Mucosa of stomach (tissue), 1 donor: Measurements from ENCODE around the gene LIMS2.

Experiments
- H3K27me3 ChIP-seq: one replicate; pipeline ENCODE4 v1.7.0; 2013; ENCODE audit warnings: mild to moderate bottlenecking, low read length; ENCODE audit not compliant: control insufficient read depth, insufficient read depth
- H3K36me3 ChIP-seq: one replicate; pipeline ENCODE4 v1.7.0; 2013; ENCODE audit warnings: low read length; ENCODE audit not compliant: control insufficient read depth, insufficient read depth
- H3K4me1 ChIP-seq: one replicate; pipeline ENCODE4 v1.7.0; 2013; ENCODE audit warnings: mild to moderate bottlenecking, low read length; ENCODE audit not compliant: control insufficient read depth, insufficient read depth
- H3K4me3 ChIP-seq: one replicate; pipeline ENCODE4 v1.7.0; 2013; ENCODE audit warnings: low read length
- H3K9ac ChIP-seq: one replicate; pipeline ENCODE4 v1.7.0; 2013; ENCODE audit warnings: mild to moderate bottlenecking, low read length, moderate library complexity
- H3K9me3 ChIP-seq: one replicate; pipeline ENCODE4 v1.7.0; 2013; ENCODE audit warnings: mild to moderate bottlenecking, low read length, moderate library complexity; ENCODE audit not compliant: control insufficient read depth
- donor health status: Pancreatic carcinoma.

The LIMS2 gene

GRCh38 chr2:127695491-127696472, 20.5 kb upstream of the LIMS2 start:
- Histone ChIP-seq H3K27me3 (peaks cover 6% of the 10 kb centered on the region), H3K4me1 (peaks cover 11% of the 10 kb centered on the region), H3K36me3 (no peaks in the 10 kb centered on the region), H3K9me3 (no peaks in the 10 kb centered on the region), H3K4me3 (no peak overlapping the region), H3K9ac (no peak overlapping the region)

GRCh38 chr2:127694986-127695385, 19.7 kb upstream of the LIMS2 start:
- Histone ChIP-seq H3K9me3 (no peaks in the 10 kb centered on the region), H3K27me3 (peaks cover 6% of the 10 kb centered on the region), H3K36me3 (no peaks in the 10 kb centered on the region), H3K4me1 (peaks cover 5% of the 10 kb centered on the region), H3K4me3 (no peak overlapping the region), H3K9ac (no peak overlapping the region)

GRCh38 chr2:127690696-127691095, 15.4 kb upstream of the LIMS2 start:
- Histone ChIP-seq H3K4me1 (peaks cover 5% of the 10 kb centered on the region), H3K4me3 (no peak overlapping the region), H3K27me3 (peaks cover 6% of the 10 kb centered on the region), H3K9ac (no peak overlapping the region), H3K36me3 (no peaks in the 10 kb centered on the region), H3K9me3 (no peaks in the 10 kb centered on the region)

- no peaks in the 10 kb centered on the region for H3K36me3 ChIP-seq
- no peaks in the 10 kb centered on the region for H3K9me3 ChIP-seq
- H3K4me3 ChIP-seq = no peak overlapping the region
- H3K9ac ChIP-seq = no peak overlapping the region
- H3K27me3 ChIP-seq = no peaks in the 10 kb centered on the region
- H3K4me1 ChIP-seq = no peaks in the 10 kb centered on the region
Measured at GRCh38 chr2:127688405-127688804, 13.1 kb upstream of the LIMS2 start.

GRCh38 chr2:127685410-127686080, 10.2 kb upstream of the LIMS2 start:
- Histone ChIP-seq H3K9me3 (no peaks in the 10 kb centered on the region), H3K4me1 (no peaks in the 10 kb centered on the region), H3K36me3 (no peaks in the 10 kb centered on the region), H3K4me3 (no peak overlapping the region), H3K27me3 (peaks cover 7% of the 10 kb centered on the region), H3K9ac (no peak overlapping the region)

GRCh38 chr2:127683757-127684156, 8.4 kb upstream of the LIMS2 start:
- H3K4me1 ChIP-seq = no peaks in the 10 kb centered on the region
- no peaks in the 10 kb centered on the region for H3K9me3 ChIP-seq
- no peak overlapping the region for H3K4me3 ChIP-seq
- peaks cover 13% of the 10 kb centered on the region for H3K27me3 ChIP-seq
- no peaks in the 10 kb centered on the region for H3K36me3 ChIP-seq
- no peak overlapping the region for H3K9ac ChIP-seq

- no peak overlapping the region for H3K9ac ChIP-seq
- no peaks in the 10 kb centered on the region for H3K9me3 ChIP-seq
- H3K36me3 ChIP-seq = no peaks in the 10 kb centered on the region
- no peak overlapping the region for H3K4me3 ChIP-seq
- no peaks in the 10 kb centered on the region for H3K4me1 ChIP-seq
- H3K27me3 ChIP-seq = peaks cover 16% of the 10 kb centered on the region
Measured at GRCh38 chr2:127683056-127683455, 7.7 kb upstream of the LIMS2 start.

- H3K4me3 ChIP-seq = no peak overlapping the region
- no peak overlapping the region for H3K9ac ChIP-seq
- peaks cover 24% of the 10 kb centered on the region for H3K27me3 ChIP-seq
- no peaks in the 10 kb centered on the region for H3K36me3 ChIP-seq
- H3K9me3 ChIP-seq = no peaks in the 10 kb centered on the region
- H3K4me1 ChIP-seq = no peaks in the 10 kb centered on the region
Measured at GRCh38 chr2:127681976-127682857, 6.9 kb upstream of the LIMS2 start.

GRCh38 chr2:127681288-127681804, 6.0 kb upstream of the LIMS2 start:
- Histone ChIP-seq H3K4me1 (no peaks in the 10 kb centered on the region), H3K4me3 (no peak overlapping the region), H3K9ac (no peak overlapping the region)

GRCh38 chr2:127680706-127681287, 5.5 kb upstream of the LIMS2 start:
- no peak overlapping the region for H3K4me3 ChIP-seq
- H3K36me3 ChIP-seq = no peaks in the 10 kb centered on the region
- no peaks in the 10 kb centered on the region for H3K9me3 ChIP-seq
- H3K9ac ChIP-seq = no peak overlapping the region
- H3K4me1 ChIP-seq = no peaks in the 10 kb centered on the region
- H3K27me3 ChIP-seq = peaks cover 36% of the 10 kb centered on the region

More at GRCh38 chr2:127681288-127681804, 6.0 kb upstream of the LIMS2 start:
- Histone ChIP-seq H3K27me3 (peaks cover 32% of the 10 kb centered on the region), H3K36me3 (no peaks in the 10 kb centered on the region), H3K9me3 (no peaks in the 10 kb centered on the region)

GRCh38 chr2:127679680-127680361, 4.5 kb upstream of the LIMS2 start:
- Histone ChIP-seq H3K4me1 (no peaks in the 10 kb centered on the region), H3K9ac (no peak overlapping the region), H3K36me3 (no peaks in the 10 kb centered on the region), H3K27me3 (peaks cover 42% of the 10 kb centered on the region), H3K4me3 (no peak overlapping the region), H3K9me3 (no peaks in the 10 kb centered on the region)
